Measurements from ENCODE around the gene EIF4A2. TPM values are rescaled to one million over a fixed set of nuclear protein-coding genes. Genes with fewer than 3 reads are reported as not detected.

EIF4A2 gene
- total and polyA plus RNA-seq, 2 of the 13 experiments (the other 11 are each of a cell fraction or from before 2014, with no cell fraction given): 480 to 596 TPM

GRCh38 chr3:186775999-186776398, 7.4 kb upstream of the EIF4A2 start:
- Histone ChIP-seq H2AFZ (ENCODE audit: low read length) (no peak overlapping the region), H3K4me1 (ENCODE audit: insufficient read depth, low read length) (peaks cover 23% of the 10 kb centered on the region), H3K27me3 (ENCODE audit: control insufficient read depth in 1 of 2, insufficient read depth in 2 of 2, low read length in 2 of 2) (peaks cover 3 to 4% of the 10 kb centered on the region in 2 experiments; a peak in 2 of 5 replicates), H3K27ac (ENCODE audit: extremely low read length, insufficient read depth, low read length) (no peak overlapping the region), H3K36me3 (replicated peaks in 1 of 2; ENCODE audit: control insufficient read depth in 1 of 2, insufficient read depth in 2 of 2, low read length in 2 of 2) (no peaks in the 10 kb centered on the region), H4K20me1 (ENCODE audit: insufficient read depth, low read length) (no peaks in the 10 kb centered on the region), H3K9me3 (ENCODE audit: low read length) (no peaks in the 10 kb centered on the region), H3K4me2 (ENCODE audit: low read depth, low read length) (peak overlapping the region; percentile 16; the same call in 1 of the 2 replicates), H3K4me3 (replicated peaks in 1 of 3; ENCODE audit: insufficient read depth in 1 of 3, low read depth in 2 of 3, low read length in 3 of 3) (no peak overlapping the region), H3K79me2 (ENCODE audit: insufficient read depth, low read length) (no peaks in the 10 kb centered on the region), H3K9ac (ENCODE audit: insufficient read depth, low read depth, low read length) (no peak overlapping the region)
- FAIRE-seq (peak; percentile 28), ATAC-seq (peak; percentile 93), DNase-seq (ENCODE audit: low spot score) (peak; percentile 29)
- WGBS (ENCODE audit: low lambda C conversion rate): 48% methylated on average over 7 of the region's 8 CpGs
- BruUV-seq (replicated peaks): no TSS peak
- in situ Hi-C loops (cut with HindIII; ENCODE audit: extremely low pct_ligation_motif_present, low pct_unique_long_range_greater_than_20kb) (no loop called here), intact Hi-C loops (cut with micrococcal nuclease; ENCODE audit: unreplicated experiment) (no loop called here)
- POLR2A ChIA-PET: no interaction called here
- CTCF ChIA-PET (ENCODE audit: low intra/inter-chr PET ratio, low total read pairs): no interaction called here
- TF ChIP-seq HNF1A (IDR thresholded peaks at IDR 0.05; ENCODE audit: low read depth): no peak
- TF ChIP-seq HNF1A (CRISPR knock-in tag; IDR thresholded peaks at IDR 0.05; ENCODE audit: borderline replicate concordance): no peak
- TF ChIP-seq FOXO1 (CRISPR knock-in tag; IDR thresholded peaks at IDR 0.05): no peak
- TF ChIP-seq HMGA1 (CRISPR knock-in tag; conservative IDR thresholded peaks at IDR 0.05): no peak
- TF ChIP-seq HOXA9 (CRISPR knock-in tag; IDR thresholded peaks at IDR 0.05; ENCODE audit: borderline replicate concordance): no peak
- peak; percentile 53 for TF ChIP-seq CTCF (CRISPR knock-in tag; IDR thresholded peaks at IDR 0.05)
- no peak for TF ChIP-seq ZNF430 (CRISPR knock-in tag; IDR thresholded peaks at IDR 0.05)
- peak; percentile 18; the same call in 1 of the 2 replicates for TF ChIP-seq ZFX (CRISPR knock-in tag; IDR thresholded peaks at IDR 0.05; ENCODE audit: low read depth)
- no peak for TF ChIP-seq IRF9 (CRISPR knock-in tag; IDR thresholded peaks at IDR 0.05; ENCODE audit: borderline replicate concordance)
- no peak for TF ChIP-seq HIC2 (CRISPR knock-in tag; IDR thresholded peaks at IDR 0.05; ENCODE audit: low read depth)
- TF ChIP-seq DZIP1 (CRISPR knock-in tag; IDR thresholded peaks at IDR 0.05): no peak
- 0 out of 2 replicates have a peak, but pooled peaks have one; percentile 6 for TF ChIP-seq STAG1 (CRISPR knock-in tag; IDR thresholded peaks at IDR 0.05)
- no peak for TF ChIP-seq NFE2 (CRISPR knock-in tag; IDR thresholded peaks at IDR 0.05)
